ENCODE measurements around the gene GATA6.

The GATA6 gene

GRCh38 chr18:22211657-22212056 lies 42.3 kb downstream of the GATA6 start:
- no peak overlapping the region for H3K4me2 ChIP-seq (ENCODE audit: insufficient read depth, low read length)
- H3K9me3 ChIP-seq (ENCODE audit: insufficient read depth, low read length, severe bottlenecking) = no peaks in the 10 kb centered on the region
- no peaks in the 10 kb centered on the region for H3K36me3 ChIP-seq (ENCODE audit: insufficient read depth, low read length)
- no peak overlapping the region for H2AFZ ChIP-seq (ENCODE audit: low read depth, low read length)
- TF ChIP-seq EZH2 (IDR thresholded peaks at IDR 0.05; ENCODE audit: borderline replicate concordance, low read depth, low read length, severe bottlenecking) (no peak), CTCF (IDR thresholded peaks at IDR 0.05; ENCODE audit: borderline replicate concordance, extremely low read depth, low read length, poor library complexity, severe bottlenecking) (no peak)
- H3K79me2 ChIP-seq (ENCODE audit: insufficient read depth, low read length) = no peaks in the 10 kb centered on the region
- no peak overlapping the region for H3K4me3 ChIP-seq (ENCODE audit: low read depth in 1 of 2, low read length in 2 of 2)
- H3K27me3 ChIP-seq (ENCODE audit: insufficient read depth, low read length, poor library complexity) = no peaks in the 10 kb centered on the region
- DNase-seq = no peak
- H3K27ac ChIP-seq (ENCODE audit: low read length) = no peak overlapping the region
- no peak overlapping the region for H3K9ac ChIP-seq (ENCODE audit: low read depth, low read length)
- no peaks in the 10 kb centered on the region for H4K20me1 ChIP-seq (ENCODE audit: insufficient read depth, low read length)
- ATAC-seq (ENCODE audit: insufficient read depth, low read depth) = no peak
- H3K4me1 ChIP-seq (ENCODE audit: insufficient read depth, low read length) = no peaks in the 10 kb centered on the region

GRCh38 chr18:22213333-22213973 lies 44.1 kb downstream of the GATA6 start:
- Histone ChIP-seq H2AFZ (ENCODE audit: low read depth, low read length) (no peak overlapping the region), H3K9ac (ENCODE audit: low read depth, low read length) (no peak overlapping the region), H3K79me2 (ENCODE audit: insufficient read depth, low read length) (no peaks in the 10 kb centered on the region), H3K36me3 (ENCODE audit: insufficient read depth, low read length) (no peaks in the 10 kb centered on the region), H3K4me1 (ENCODE audit: insufficient read depth, low read length) (no peaks in the 10 kb centered on the region), H4K20me1 (ENCODE audit: insufficient read depth, low read length) (no peaks in the 10 kb centered on the region), H3K27me3 (ENCODE audit: insufficient read depth, low read length, poor library complexity) (no peaks in the 10 kb centered on the region), H3K4me2 (ENCODE audit: insufficient read depth, low read length) (no peak overlapping the region), H3K27ac (ENCODE audit: low read length) (no peak overlapping the region), H3K9me3 (ENCODE audit: insufficient read depth, low read length, severe bottlenecking) (no peaks in the 10 kb centered on the region), H3K4me3 (ENCODE audit: low read depth in 1 of 2, low read length in 2 of 2) (no peak overlapping the region)
- no peak for DNase-seq
- no peak for ATAC-seq (ENCODE audit: insufficient read depth, low read depth)
- no peak for TF ChIP-seq CTCF (IDR thresholded peaks at IDR 0.05; ENCODE audit: borderline replicate concordance, extremely low read depth, low read length, poor library complexity, severe bottlenecking)
- TF ChIP-seq EZH2 (IDR thresholded peaks at IDR 0.05; ENCODE audit: borderline replicate concordance, low read depth, low read length, severe bottlenecking) = no peak

GRCh38 chr18:22214731-22215528 lies 45.5 kb downstream of the GATA6 start:
- Histone ChIP-seq H4K20me1 (ENCODE audit: insufficient read depth, low read length) (no peaks in the 10 kb centered on the region), H3K27me3 (ENCODE audit: insufficient read depth, low read length, poor library complexity) (no peaks in the 10 kb centered on the region), H3K79me2 (ENCODE audit: insufficient read depth, low read length) (no peaks in the 10 kb centered on the region), H3K4me1 (ENCODE audit: insufficient read depth, low read length) (no peaks in the 10 kb centered on the region), H3K9me3 (ENCODE audit: insufficient read depth, low read length, severe bottlenecking) (no peaks in the 10 kb centered on the region), H3K9ac (ENCODE audit: low read depth, low read length) (no peak overlapping the region), H3K4me3 (ENCODE audit: low read depth in 1 of 2, low read length in 2 of 2) (no peak overlapping the region), H2AFZ (ENCODE audit: low read depth, low read length) (no peak overlapping the region), H3K4me2 (ENCODE audit: insufficient read depth, low read length) (no peak overlapping the region), H3K27ac (ENCODE audit: low read length) (no peak overlapping the region), H3K36me3 (ENCODE audit: insufficient read depth, low read length) (no peaks in the 10 kb centered on the region)
- DNase-seq = no peak
- ATAC-seq (ENCODE audit: insufficient read depth, low read depth) = no peak
- no peak for TF ChIP-seq EZH2 (IDR thresholded peaks at IDR 0.05; ENCODE audit: borderline replicate concordance, low read depth, low read length, severe bottlenecking)
- no peak for TF ChIP-seq CTCF (IDR thresholded peaks at IDR 0.05; ENCODE audit: borderline replicate concordance, extremely low read depth, low read length, poor library complexity, severe bottlenecking)
